ENCODE measurements around the gene FBXL22.

Gene FBXL22

DNA sequence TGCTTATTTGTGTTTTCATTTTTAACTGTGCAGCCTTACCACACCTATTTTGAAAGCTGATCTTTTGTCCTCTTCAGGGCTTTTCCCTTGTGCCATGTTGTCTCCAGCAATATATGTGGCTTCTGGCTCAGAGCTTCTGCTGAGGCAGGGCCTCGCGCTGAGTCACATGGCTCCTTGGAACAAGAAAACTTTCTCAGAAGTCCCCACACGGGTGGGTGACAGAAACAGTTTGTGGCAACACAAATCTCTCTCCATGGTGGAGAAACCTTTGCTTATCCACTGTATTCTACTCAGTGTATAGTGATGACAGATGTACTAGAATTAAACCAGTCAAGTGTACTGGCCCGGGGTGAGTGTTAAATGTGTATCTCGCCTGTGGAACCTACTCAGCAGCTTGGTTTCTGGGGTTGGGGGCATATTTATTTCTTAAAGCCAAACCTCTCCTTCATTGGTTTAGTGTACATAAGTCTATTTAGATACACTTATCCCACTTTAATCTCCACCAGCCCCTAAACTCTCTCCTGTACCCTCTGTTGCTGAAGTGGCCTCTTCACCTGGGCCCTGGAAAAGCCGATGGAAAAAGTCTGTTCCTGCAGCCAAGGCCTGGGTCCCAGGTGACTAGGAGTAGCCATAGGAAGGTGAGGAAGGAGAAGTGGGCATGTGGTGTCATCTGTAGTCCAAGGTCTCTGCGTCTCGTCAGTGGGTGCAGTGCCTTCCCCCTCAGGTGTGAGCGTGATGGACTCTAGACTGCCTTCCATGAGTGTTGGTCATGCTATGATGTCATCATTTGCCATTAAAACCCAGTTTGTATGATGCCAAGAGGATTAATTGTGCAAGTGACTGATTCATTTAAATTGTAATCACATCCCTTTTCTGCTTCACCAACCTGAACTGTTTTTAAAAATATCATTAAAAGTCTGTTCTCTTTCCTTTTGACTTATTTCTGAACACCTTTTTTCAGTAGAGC, 3.2 kb upstream of the FBXL22 start:
- DNase-seq (ENCODE audit: low read depth, low spot score) = no peak

GRCh38 chr15:63595065-63595464, 2.1 kb upstream of the FBXL22 start:
- no peak for DNase-seq (ENCODE audit: low read depth, low spot score)

DNA sequence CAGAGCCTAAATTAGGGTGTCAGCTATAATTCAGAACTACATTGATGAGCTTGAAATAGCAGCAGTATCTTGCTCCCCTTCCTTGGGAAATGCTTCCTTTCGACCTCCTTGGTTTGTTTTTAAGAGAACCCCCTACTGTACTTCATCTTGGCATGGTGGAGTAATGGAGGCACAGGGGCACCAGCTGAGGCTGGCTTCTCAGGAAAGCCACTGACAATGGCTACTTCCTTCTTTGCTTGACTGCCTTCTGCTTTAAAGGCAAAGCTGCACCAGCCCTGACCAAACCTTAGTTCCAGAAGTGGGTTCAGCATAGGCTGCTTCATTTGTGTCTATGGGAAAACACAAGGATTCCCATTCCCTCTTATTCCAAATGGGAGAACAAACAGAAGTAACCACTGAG, 1.5 kb upstream of the FBXL22 start:
- DNase-seq (ENCODE audit: low read depth, low spot score) = no peak

DNA sequence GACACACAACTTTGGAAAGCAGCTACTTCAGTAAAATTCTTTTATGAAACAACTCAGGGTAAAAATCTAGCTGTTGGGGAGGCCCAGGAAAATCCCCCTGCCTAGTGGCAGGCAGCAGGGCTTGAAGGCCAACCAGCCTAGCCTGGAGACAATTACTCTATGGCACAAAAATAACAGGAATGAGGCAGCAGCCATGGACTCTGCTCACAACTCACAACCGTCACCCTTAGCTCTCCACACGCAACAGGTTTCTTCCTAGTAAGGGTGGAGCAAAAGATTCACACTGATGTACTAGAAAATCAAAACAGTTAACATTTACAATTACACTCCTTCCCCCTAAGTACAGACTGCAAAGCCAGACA, 530 bp upstream of the FBXL22 start:
- DNase-seq (ENCODE audit: low read depth, low spot score) = no peak

- no peak for DNase-seq (ENCODE audit: low read depth, low spot score)
Measured at GRCh38 chr15:63597821-63598220, 634 bp downstream of the FBXL22 start.

GRCh38 chr15:63598473-63599400, 1.6 kb downstream of the FBXL22 start:
- DNase-seq (ENCODE audit: low read depth, low spot score) = no peak

GRCh38 chr15:63599401-63600000, 2.3 kb downstream of the FBXL22 start:
- peak; percentile 43 for DNase-seq (ENCODE audit: low read depth, low spot score)

DNA sequence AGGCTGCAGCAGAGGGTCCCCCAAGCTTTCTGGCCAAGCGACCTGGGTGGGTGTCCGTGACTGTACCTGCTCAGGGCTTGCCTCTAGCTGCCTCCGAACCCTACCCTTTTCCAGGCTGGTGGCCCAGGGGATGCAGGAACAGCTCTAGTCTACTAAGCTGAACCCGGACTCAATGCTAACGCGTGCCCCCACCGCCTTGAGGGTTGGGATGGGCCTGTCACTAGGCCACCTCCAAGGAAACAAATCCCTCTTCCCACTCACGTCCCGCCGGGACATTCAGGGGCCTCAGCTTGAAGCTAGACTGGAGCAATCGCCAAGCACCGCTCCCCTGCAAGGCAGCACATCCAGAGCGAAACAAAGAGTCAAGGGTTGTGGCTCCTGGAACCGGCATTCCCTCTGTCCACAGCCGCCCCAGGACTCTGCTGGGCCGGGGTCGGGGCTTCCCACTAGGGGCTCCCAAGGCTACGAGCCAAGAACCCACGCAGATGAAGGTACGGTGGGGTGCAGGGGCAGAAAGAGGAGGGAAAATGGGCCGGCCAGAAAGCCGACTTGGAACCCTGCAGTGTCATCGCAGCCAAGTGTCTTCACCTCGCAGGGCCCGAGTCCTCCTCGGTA, 2.9 kb downstream of the FBXL22 start:
- peak; percentile 58 for DNase-seq (ENCODE audit: low read depth, low spot score)

DNA sequence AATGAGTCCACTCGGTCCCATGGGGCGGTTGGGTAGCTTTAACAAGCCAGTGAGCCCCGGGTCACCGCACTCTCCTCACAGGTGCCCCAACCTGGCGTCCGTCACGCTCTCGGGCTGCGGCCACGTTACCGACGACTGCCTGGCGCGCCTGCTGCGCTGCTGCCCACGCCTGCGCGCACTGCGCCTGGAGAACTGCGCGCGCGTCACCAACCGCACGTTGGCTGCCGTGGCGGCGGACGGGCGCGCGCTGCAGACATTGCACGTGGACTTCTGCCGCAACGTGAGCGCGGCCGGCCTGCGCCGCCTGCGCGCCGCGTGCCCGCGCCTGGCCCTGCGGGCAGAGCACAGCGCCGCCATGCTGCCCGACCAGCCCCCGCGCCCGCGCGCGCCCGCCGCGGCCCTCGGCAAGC, 3.4 kb downstream of the FBXL22 start:
- DNase-seq (ENCODE audit: low read depth, low spot score) = peak; percentile 77

GRCh38 chr15:63601026-63601703, 4.0 kb downstream of the FBXL22 start:
- DNase-seq (ENCODE audit: low read depth, low spot score) = no peak

- DNase-seq (ENCODE audit: low read depth, low spot score) = no peak
Measured at GRCh38 chr15:63601704-63602185, 4.6 kb downstream of the FBXL22 start.

GRCh38 chr15:63602595-63602994, 5.4 kb downstream of the FBXL22 start:
- DNase-seq (ENCODE audit: low read depth, low spot score) = no peak

- no peak for DNase-seq (ENCODE audit: low read depth, low spot score)
Measured at GRCh38 chr15:63603516-63603915, 6.3 kb downstream of the FBXL22 start.

DNA sequence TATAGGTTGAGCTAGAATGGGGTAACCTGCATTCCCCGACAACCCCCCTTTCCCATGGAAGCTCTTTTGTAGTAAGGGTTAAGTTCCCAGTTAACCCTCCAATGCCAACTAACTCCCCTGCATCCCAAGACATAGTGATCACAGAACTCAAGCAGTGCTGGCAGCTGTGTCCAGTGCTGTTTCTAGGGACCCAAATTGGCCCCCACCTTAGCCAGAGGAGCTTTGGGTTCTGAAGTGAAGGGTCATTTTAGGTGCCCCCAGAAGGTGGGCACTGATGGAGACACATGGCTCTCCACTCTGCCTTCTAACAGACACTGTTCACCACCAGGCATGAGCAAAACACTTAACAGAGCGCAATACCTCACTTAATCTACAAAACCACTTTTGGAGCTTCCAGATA, 7.1 kb downstream of the FBXL22 start:
- no peak for DNase-seq (ENCODE audit: low read depth, low spot score)

- DNase-seq (ENCODE audit: low read depth, low spot score) = no peak
Measured at GRCh38 chr15:63605036-63605435, 7.8 kb downstream of the FBXL22 start.

GRCh38 chr15:63605816-63606215, 8.6 kb downstream of the FBXL22 start:
- DNase-seq (ENCODE audit: low read depth, low spot score) = no peak

GRCh38 chr15:63606308-63606707, 9.1 kb downstream of the FBXL22 start:
- no peak for DNase-seq (ENCODE audit: low read depth, low spot score)

- DNase-seq (ENCODE audit: low read depth, low spot score) = no peak
Measured at GRCh38 chr15:63608989-63609388, 11.8 kb downstream of the FBXL22 start.

DNA sequence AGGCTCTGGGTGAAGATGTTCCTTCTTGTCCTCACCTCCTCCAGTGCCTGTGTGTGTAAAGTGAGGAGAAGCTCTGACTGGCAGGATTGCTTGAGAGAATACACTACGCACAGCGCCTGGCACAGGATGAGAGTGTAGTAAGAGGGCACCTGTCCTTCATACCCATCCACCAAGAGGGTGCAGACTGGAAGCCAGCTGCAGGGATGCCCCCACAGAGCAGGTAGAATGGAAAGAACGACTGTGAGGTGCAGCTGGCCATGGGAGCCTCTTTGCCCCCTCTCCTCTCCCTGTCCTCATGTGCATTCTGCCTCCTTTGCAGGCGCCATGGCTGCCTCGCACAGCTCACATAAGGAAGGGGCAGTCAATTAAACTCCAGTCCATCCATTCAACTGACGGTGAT, 12.3 kb downstream of the FBXL22 start:
- no peak for DNase-seq (ENCODE audit: low read depth, low spot score)

- DNase-seq (ENCODE audit: low read depth, low spot score) = peak; percentile 86
Measured at GRCh38 chr15:63610209-63610841, 13.1 kb downstream of the FBXL22 start.

Data from ELF-1 (cell line).